Endodermal cell (in vitro differentiated cells): ENCODE measurements around the gene GALK1. TPM values are rescaled to one million over a fixed set of nuclear protein-coding genes. Genes with fewer than 3 reads are reported as not detected.

ENCODE experiments used
- DNase-seq: peaks from one replicate; pipeline ENCODE4 v3.0.0-alpha.2; 2017
- H3K27ac ChIP-seq: 2 replicates; pipeline ENCODE4 v1.5.1; 2013; ENCODE audit warnings: mild to moderate bottlenecking, low read depth, low read length, moderate library complexity
- H3K27me3 ChIP-seq: 2 replicates; pipeline ENCODE4 v1.6.1; 2013; ENCODE audit warnings: mild to moderate bottlenecking, low read length, moderate library complexity; ENCODE audit not compliant: insufficient read depth, control insufficient read depth, poor library complexity, severe bottlenecking
- H3K36me3 ChIP-seq: 2 replicates; pipeline ENCODE4 v1.7.0; 2013; ENCODE audit warnings: mild to moderate bottlenecking, low read length, moderate library complexity; ENCODE audit not compliant: control insufficient read depth, insufficient read depth
- H3K4me1 ChIP-seq: one replicate; pipeline ENCODE4 v1.7.0; 2013; ENCODE audit warnings: low read length; ENCODE audit not compliant: control insufficient read depth, insufficient read depth
- H3K4me3 ChIP-seq: 2 replicates; pipeline ENCODE4 v1.5.1; 2013; ENCODE audit warnings: mild to moderate bottlenecking, low read length, moderate library complexity
- H3K9ac ChIP-seq: 2 replicates; pipeline ENCODE4 v1.6.1; 2013; ENCODE audit warnings: mild to moderate bottlenecking, low read length, moderate library complexity; ENCODE audit not compliant: poor library complexity, severe bottlenecking; ENCODE audit errors: extremely low read depth
- H3K9me3 ChIP-seq: 2 replicates; pipeline ENCODE4 v1.6.1; 2013; ENCODE audit warnings: mild to moderate bottlenecking, low read length, moderate library complexity; ENCODE audit not compliant: control insufficient read depth
- H3K27ac Mint-ChIP-seq: 2 replicates; pipeline ENCODE4 v1.8.0; 2020; ENCODE audit warnings: mixed read lengths
- H3K27me3 Mint-ChIP-seq: 2 replicates; pipeline ENCODE4 v1.8.0; 2021; ENCODE audit warnings: mild to moderate bottlenecking, mixed read lengths; ENCODE audit not compliant: insufficient read depth
- H3K36me3 Mint-ChIP-seq: 2 replicates; pipeline ENCODE4 v1.8.0; 2020; ENCODE audit warnings: low read depth, mixed read lengths
- H3K4me1 Mint-ChIP-seq: 2 replicates; pipeline ENCODE4 v1.8.0; 2020; ENCODE audit warnings: mixed read lengths
- H3K4me3 Mint-ChIP-seq: 2 replicates; pipeline ENCODE4 v1.8.0; 2020; ENCODE audit warnings: mild to moderate bottlenecking, moderate library complexity, mixed read lengths
- H3K9me3 Mint-ChIP-seq: 2 replicates; pipeline ENCODE4 v1.8.0; 2020; ENCODE audit warnings: mild to moderate bottlenecking, mixed read lengths
- WGBS, 2 experiments: methylation state at CpG; one replicate each; pipeline versions ENCODE4 v1.1.5 to v1.1.7; 2013; ENCODE audit warnings: missing lambda C conversion rate in 2 of 2, mixed read lengths in 1 of 2; ENCODE audit not compliant: insufficient coverage in 1 of 2, insufficient read length in 1 of 2; 5-methylcytosine and 5-hydroxymethylcytosine counted together
- total RNA-seq, 2 donors: library from RNA; stranded (reverse); fragmentation: NEBNext Ultra II Directional in 1 of 2; extraction: Animal tissue kit (Norgen Biotek cat#: 25700) in 1 of 2; gene quantifications; 2 replicates in 1 of 2; 3 replicates in 1 of 2; pipeline ENCODE4 v1.2.1, GENCODE V29; 2021
- TF ChIP-seq, protein P1 (sequence below): fragments of 200-600 bp; sonication (generic); conservative IDR thresholded peaks from 2 replicates; pipeline ENCODE4 v1.5.0; 2021; ENCODE audit warnings: antibody characterized with exemption, mild to moderate bottlenecking

Gene GALK1
- total RNA-seq, 2 donors from 2014 or later: 26.7 to 33.2 TPM

DNA sequence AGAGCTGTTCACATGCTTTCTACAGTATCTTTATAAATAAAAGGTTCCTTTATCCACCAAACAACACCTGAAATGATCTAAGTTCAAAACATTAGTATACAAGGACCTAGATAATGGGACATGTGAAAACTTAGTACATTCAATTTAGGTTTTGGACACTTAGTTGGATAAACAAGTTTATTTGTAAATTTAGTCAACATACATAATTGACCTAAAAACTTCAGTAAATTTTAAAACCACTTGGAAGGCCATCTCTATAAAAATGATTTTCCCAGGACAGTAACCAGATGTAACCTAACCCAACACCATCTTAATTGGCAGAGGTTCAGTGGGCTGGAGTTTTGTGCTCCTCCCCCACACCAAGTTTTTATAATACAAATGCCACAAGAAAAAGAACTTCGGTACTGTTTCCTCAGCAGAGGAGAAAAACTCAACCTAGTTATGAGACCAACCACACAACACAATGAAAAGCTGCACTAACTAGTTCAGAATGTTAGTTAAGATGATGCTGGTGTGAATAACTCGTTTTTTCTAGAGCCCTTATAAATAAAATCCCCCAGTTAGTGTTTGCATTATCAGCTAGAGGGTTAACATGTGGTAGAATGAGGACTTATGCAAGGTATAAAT lies 12.4 kb upstream of the GALK1 start:
- TF ChIP-seq, protein P1, sequence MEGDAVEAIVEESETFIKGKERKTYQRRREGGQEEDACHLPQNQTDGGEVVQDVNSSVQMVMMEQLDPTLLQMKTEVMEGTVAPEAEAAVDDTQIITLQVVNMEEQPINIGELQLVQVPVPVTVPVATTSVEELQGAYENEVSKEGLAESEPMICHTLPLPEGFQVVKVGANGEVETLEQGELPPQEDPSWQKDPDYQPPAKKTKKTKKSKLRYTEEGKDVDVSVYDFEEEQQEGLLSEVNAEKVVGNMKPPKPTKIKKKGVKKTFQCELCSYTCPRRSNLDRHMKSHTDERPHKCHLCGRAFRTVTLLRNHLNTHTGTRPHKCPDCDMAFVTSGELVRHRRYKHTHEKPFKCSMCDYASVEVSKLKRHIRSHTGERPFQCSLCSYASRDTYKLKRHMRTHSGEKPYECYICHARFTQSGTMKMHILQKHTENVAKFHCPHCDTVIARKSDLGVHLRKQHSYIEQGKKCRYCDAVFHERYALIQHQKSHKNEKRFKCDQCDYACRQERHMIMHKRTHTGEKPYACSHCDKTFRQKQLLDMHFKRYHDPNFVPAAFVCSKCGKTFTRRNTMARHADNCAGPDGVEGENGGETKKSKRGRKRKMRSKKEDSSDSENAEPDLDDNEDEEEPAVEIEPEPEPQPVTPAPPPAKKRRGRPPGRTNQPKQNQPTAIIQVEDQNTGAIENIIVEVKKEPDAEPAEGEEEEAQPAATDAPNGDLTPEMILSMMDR: no peak
- peaks cover 29% of the 10 kb centered on the region for H3K36me3 ChIP-seq
- peak overlapping the region; percentile 97 for H3K4me3 Mint-ChIP-seq
- H3K27ac Mint-ChIP-seq: peak overlapping the region; percentile 65
- H3K4me1 Mint-ChIP-seq: peaks cover 20% of the 10 kb centered on the region
- H3K27me3 ChIP-seq: no peaks in the 10 kb centered on the region
- WGBS, 2 experiments: 80% methylated on average over 1 of the region's 2 CpGs; no CpG with 5 or more reads in 1 of the 2 experiments
- peaks cover 24% of the 10 kb centered on the region for H3K36me3 Mint-ChIP-seq
- H3K27me3 Mint-ChIP-seq: no peaks in the 10 kb centered on the region
- peaks cover 1% of the 10 kb centered on the region for H3K9me3 Mint-ChIP-seq
- no peak overlapping the region for H3K27ac ChIP-seq
- no peaks in the 10 kb centered on the region for H3K4me1 ChIP-seq
- peak overlapping the region; percentile 99 for H3K9ac ChIP-seq
- peak overlapping the region; percentile 96 for H3K4me3 ChIP-seq
- H3K9me3 ChIP-seq: no peaks in the 10 kb centered on the region
- no peak for DNase-seq

DNA sequence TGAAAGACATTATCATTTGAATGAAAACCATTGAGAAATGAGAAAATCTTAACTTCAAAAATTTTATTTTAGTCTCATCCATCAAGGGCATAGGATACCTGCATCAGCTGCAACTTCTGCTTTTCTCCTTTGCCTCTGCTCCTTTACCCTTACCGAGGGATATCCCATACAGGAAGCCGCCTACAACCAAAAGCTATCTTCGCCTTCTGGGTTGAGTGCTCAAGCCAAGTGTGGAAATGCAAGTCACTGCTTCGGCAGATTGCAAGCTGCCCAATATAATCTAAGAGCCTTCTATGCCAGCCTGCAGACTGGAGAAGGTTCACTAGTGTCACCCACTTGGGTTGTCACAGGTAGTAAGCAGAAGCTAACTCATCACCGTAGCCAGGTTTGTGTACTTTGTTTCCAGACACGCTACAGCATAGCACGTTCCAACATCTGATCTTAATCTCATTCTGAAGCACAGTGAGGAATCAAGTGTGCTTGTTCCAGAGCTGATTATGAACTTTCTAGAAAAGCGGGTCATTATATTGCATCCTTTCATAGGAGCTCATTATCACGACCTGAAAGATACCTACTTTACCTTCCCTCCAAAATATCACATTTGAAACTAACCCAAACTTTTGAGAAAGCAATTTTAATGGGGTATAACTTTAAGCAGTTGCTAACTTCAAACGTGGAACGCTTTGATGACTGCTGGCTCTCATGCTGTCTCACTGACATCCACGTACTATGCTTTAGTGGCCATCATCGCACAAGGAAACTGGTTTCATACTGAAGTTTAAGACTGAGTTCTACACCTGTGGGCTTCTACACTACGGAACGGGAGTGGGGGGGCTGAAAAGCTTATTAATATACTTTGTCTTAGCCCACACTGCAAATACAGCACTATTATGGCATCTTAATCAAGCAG lies 11.6 kb upstream of the GALK1 start:
- WGBS, 2 experiments: 95% methylated on average over 13 to 15 of the region's 15 CpGs
- H3K27ac Mint-ChIP-seq: peak overlapping the region; percentile 84
- H3K4me1 Mint-ChIP-seq: peaks cover 20% of the 10 kb centered on the region
- peaks cover 24% of the 10 kb centered on the region for H3K36me3 Mint-ChIP-seq
- Histone ChIP-seq H3K9ac (peak overlapping the region; percentile 99), H3K4me1 (no peaks in the 10 kb centered on the region), H3K4me3 (peak overlapping the region; percentile 96), H3K36me3 (peaks cover 29% of the 10 kb centered on the region), H3K27me3 (no peaks in the 10 kb centered on the region), H3K27ac (no peak overlapping the region), H3K9me3 (no peaks in the 10 kb centered on the region)
- TF ChIP-seq, protein P1: no peak
- peak; percentile 61 for DNase-seq
- H3K4me3 Mint-ChIP-seq: peak overlapping the region; percentile 97
- H3K9me3 Mint-ChIP-seq: peaks cover 1% of the 10 kb centered on the region
- H3K27me3 Mint-ChIP-seq: no peaks in the 10 kb centered on the region

- Mint-ChIP-seq H3K36me3 (peaks cover 24% of the 10 kb centered on the region), H3K4me1 (peaks cover 25% of the 10 kb centered on the region), H3K27ac (peak overlapping the region; percentile 29), H3K4me3 (no peak overlapping the region), H3K27me3 (no peaks in the 10 kb centered on the region), H3K9me3 (peaks cover 1% of the 10 kb centered on the region)
- Histone ChIP-seq H3K27me3 (no peaks in the 10 kb centered on the region), H3K36me3 (peaks cover 29% of the 10 kb centered on the region), H3K9ac (no peak overlapping the region), H3K9me3 (no peaks in the 10 kb centered on the region), H3K4me3 (no peak overlapping the region), H3K27ac (no peak overlapping the region), H3K4me1 (no peaks in the 10 kb centered on the region)
- WGBS, 2 experiments: 89 to 97% methylated on average over 5 to 6 of the region's 6 CpGs
- TF ChIP-seq, protein P1: no peak
- DNase-seq: peak; percentile 85
Measured at GRCh38 chr17:75774991-75775668, 10.1 kb upstream of the GALK1 start.
